ENCODE measurements around the gene CST3.
"Not testable (repeated sequence)": the region's sequence is repeated elsewhere in the genome, so short reads cannot be mapped to it uniquely, and the experiment has no call there.

Gene CST3

DNA sequence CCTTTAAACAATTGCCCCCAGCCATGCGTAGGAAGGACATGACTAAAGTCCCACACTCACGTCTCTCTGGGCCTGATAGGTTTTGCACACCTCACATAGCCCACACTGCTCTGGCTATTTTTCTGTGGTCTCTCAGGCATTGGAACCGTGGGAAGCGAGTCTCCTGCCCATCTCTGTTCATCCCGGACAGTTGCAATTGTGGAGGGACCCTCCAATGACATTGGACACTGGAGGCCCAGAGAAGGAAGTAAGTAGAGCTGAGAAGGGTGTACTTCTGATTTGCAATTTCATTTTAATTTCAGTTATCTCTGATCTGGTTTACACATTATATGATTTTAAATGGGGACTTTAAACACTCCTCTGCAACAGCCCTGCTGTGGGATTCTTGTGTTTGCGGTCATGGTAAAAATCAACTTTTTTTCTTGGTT is 23.3 kb upstream of the CST3 start:
- DNase-seq = no peak

DNA sequence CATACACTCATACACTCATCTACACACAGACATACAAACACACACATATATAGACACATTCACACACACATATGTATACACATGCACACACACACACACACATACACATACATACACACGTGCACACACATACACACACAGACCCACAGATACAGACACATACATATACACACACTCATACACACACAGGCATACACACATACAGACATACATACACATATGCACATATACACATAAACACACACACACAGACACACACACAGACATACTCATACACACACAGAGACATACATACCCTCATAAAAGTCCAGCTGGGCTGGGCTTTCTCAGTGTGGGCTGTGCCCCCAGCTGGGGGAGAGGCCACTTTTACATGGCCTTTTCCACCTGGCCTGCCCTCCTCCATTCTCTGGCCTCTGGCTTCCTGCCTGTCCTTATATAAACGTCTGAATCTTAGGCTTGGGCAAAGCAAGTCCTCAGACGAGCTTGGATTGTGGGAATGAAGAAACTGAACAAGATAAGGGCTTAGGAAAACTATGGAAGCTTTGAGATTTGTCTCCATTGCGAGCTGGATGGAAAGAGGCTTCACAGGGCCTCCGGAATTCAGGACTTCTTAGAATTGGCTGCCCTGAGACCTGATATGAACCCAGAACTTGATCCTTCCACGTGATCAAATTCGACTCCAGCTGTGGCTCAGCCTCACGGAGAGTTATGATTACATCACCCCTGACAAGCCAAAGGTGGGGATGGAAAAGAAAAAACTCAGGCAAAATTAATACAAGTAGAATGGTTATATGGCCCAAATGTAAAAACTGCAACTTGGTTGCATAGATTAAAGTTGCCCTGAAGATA is 22.5 kb upstream of the CST3 start:
- DNase-seq = no peak

DNA sequence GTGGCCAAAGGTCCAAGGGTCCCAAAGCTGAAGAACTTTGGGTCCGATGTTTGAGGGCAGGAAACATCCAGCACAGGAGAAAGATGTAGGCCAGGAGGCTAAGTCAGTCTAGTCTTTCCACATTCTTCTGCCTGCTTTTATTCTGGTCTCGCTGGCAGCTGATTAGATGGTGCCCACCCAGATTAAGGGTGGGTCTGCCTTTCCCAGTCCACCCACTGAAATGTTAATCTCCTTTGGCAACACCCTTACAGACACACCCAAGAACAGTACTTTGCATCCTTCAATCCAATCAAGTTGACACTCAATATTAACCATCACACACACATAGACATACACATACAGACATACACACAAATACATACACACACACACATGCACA is 21.8 kb upstream of the CST3 start:
- not testable (repeated sequence) for DNase-seq

DNA sequence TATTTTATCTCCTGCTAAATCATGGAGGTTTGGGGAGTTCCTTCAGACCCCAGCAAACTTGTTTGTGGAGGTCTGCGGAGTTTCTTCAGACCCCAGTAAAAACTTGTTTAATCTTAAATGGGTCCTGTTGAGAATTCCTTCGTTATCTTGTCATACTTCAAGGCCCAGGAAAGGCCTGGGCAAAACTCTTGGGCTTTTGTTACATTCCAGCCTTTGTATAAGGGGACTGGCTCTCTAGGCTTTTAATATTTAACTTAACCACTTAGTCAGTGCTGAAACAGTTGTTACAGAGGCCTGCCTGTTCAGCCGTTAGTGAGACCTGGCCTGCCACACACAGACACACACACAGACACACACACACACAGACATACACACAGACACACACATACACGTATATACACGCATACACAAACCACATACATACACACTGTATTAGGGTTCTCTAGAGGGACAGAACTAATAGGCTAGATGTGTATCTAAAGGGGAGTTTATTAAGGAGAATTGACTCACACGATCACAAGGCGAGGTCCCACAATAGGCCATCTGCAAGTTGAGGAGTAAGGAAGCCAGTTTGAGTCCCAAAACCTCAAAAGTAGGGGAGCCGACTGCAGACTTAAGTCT is 21.3 kb upstream of the CST3 start:
- no peak for DNase-seq

DNA sequence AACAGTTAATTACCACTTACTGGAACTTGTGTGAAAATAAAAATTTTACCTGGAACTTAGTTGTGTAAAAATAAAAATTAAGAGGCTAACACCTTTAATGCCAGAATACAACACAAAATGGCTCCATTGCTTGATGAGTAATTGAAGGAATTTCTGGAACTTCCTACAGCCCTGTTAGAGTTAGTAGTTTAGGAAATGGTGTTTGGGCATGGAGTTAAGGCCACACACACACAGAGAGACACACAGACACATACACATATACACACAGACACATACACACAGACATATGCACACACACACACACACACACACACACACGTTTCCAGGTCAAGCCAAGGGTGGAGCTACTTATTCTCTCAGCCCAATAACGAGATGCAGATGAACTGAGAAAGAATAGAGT is 20.6 kb upstream of the CST3 start:
- DNase-seq = no peak

DNA sequence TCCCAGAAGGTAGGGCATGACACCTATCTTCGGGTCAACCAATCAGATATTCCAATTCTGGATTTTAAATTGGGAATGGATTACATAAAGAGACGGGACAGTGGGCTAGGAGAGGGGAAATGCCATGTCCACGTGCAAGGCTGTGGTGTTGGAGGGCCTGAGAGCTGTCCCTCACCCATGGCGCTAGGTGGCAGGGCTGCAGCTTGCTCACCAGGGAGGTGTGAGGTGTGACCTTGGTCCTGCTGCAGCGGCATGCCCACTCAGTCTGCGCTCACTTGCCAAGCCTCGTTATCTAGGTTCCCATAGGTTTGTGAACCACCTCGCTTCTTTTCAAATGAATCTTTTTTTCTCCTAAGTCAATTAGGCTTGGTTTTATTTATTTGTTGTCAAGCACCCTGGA is 19.4 kb upstream of the CST3 start:
- no peak for DNase-seq

DNA sequence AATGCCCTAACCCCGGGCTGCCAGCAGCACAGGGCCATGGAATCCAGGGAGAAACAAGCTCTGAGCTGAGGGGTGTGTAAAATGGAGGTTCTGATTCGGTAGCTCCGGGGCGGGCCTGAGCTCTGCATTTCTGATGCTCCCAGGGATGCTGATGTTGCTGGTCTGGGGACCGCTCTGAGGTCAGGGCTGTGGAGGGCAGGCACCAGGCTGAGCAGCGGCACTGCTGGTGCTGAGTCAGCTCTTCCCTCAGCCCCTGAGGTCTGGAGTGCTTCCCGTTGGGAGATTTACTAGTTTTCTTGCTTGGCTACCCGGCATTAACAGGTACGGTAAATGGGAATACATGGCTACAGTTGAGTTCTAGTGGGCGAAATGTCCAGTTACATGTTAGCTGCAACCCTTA is 18.6 kb upstream of the CST3 start:
- DNase-seq = no peak

DNA sequence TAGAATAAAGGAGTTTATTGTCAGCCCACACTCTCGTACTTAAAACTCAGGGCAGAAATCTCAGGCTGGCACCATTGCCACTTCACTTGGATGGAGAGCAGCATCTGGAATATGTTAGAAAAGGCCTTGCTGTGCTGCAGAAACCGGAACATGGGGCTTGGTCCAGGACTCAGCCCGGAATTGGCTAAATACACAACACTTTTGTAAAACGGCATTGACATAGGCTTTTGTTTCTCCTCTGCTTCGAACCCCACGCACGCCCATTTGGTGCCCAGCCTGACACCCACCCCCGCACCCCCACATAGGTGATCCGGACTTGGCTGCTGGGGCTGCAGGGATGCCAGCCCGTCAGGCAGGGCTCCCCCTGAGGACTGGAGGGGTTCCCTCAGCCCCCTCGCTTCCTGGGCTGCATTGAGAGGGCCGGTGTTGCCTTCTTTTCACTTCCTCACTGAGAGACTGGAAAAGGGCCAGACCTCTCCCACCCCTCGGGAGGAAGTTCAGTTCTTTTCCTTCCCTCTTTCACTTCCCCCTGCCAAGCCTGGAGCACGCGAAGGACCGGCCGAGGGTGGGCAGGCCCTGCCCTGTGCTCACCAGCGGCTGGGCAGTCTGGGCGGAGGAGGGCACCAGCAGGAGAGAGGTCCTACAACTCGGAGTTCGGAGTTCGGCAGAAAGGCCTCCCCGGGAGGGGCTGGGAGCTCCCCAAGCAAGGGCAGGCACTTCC is 17.9 kb upstream of the CST3 start:
- DNase-seq = peak; percentile 4

DNA sequence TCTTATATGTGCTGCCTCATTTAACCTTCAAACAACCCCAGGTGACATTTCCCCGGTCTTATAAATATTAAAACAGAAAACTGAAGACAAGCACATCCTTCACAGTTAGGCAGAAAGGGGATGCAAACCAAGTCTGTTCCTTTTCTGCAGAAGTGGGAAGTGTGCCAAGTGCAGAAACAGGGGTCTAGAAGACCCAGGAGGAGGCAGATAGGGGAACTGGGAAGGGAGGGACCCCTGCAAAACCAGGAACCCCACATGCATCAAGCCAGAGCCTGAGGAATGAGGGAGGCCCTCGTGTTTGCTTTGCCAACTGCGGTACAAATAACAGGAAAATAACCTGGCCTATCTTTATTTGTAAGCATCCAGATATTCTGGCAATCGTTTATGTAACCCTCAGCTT is 17.0 kb upstream of the CST3 start:
- DNase-seq = no peak

DNA sequence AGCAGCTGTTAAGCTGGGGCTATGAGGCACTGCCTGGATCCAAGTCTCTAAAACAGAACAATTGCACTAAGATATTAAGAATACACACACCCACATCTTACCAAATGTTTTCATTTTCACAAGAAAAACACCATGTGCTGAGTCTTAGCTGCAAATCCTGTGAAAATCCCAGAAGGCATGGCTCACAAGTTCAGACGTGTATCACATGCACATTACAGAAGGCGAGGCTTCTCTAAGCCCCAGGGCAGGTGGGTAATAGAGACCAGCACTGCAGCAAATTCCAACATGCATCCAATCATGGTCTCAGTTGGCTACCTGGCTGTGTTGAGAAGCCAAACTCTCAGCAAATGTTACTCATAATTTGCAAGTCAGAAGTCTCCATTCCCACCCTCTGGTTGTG is 16.2 kb upstream of the CST3 start:
- no peak for DNase-seq

DNA sequence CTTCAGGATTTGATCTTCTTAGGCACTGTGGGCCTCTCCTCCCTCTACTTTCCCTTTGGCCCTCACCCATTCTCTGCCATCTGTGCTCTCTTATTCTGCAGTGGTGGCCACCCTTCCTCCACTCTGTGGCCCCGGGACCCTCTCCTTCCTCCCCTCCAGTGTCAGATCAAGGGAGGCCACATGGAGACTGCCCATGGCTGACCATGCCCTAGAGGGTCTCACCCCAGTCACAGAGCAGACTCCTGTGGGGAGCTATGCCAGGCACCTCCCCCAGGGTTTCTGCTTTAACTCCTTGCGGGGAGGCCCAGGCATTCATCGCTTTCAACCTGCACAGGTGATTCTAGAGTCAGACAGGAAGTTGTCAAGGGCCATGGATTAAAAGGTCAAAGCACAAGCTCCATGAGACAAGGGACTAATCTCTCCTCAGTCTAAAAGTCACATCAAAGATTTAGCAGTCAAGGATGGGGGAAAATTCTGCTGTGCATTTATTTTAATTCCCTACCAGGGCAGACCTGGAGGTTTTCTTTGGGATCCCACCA is 15.7 kb upstream of the CST3 start:
- no peak for DNase-seq

DNA sequence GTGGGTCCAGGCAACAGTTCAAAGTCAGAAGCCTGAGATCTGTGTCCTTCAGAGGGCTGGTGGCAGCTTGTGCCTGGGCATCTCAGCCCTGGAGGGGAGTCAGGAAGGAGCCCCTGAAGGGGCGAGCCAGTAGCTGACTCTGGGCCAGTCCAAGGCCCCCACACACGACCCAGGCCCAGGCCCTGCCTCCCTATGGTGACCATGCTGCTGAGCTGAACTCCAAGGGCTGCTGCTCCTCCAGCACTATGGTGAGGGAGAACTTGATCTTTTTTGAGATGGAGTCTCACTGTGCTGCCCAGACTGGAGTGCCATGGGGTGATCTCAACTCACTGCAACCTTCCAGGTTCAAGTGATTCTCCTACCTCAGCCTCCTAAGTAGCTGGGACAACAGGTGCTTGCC is 15.2 kb upstream of the CST3 start:
- no peak for DNase-seq

DNA sequence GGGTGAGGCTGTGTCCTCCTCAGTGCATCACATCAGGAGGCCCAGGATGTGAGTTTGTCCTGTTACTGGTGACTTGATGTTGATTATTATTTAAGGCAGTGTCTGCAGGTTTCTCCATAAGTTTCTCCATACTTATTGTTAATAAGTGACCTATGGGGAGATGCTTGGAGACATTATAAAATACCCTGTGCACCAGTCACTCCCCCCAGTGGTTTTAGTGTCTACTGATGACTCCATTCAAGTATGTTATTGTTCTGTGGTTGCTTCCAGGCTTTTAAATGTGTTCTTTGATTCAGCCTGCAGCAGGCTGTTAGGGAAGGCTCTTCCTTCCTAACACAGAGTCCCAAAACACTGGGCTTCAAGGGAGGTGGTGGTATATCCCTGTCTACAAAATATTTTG is 14.6 kb upstream of the CST3 start:
- DNase-seq = no peak

DNA sequence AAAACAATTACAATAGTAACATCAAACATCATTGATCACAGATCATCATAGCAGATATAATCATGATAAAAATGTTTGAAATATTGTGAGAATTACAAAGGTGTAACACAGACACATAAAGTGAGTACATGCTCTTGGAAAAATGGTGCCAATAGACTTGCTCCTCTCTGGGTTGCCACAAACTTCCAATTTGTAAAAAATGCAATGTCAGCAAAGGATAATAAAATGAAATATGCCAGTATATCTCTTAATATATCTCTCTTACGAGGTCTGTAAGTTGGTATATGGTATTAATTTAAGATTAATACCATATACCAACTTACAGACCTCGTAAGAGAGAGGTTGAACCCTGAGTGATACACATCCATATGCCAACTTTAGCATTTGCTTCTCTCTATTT is 13.4 kb upstream of the CST3 start:
- DNase-seq = no peak

DNA sequence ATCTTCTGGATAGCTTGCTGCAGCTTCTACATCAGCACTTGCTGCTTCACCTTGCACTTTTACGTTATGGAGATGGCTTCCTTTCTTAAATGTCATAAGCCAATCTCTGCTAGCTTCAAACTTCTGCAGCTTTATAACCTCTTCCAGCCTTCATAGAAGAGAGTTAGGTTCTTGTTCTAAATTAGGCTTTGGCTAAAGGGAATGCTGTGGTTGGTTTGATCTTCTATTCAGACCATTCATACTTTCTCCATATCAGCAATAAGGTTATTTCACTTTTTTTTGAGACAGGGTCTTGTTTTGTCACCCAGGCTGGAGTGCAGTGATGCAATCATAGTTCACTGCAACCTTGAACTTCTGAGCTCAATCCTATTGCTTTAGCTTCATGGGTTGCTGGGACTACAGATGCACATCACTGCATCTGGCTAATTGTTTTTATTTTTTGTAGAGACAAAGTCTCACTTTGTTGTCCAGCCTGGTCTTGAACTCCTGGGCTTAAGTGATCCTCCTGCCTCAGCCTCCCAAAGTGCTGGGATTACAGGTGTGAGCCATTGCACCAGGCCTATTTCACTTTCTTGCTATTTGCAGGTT is 12.2 kb upstream of the CST3 start:
- DNase-seq = no peak

DNA sequence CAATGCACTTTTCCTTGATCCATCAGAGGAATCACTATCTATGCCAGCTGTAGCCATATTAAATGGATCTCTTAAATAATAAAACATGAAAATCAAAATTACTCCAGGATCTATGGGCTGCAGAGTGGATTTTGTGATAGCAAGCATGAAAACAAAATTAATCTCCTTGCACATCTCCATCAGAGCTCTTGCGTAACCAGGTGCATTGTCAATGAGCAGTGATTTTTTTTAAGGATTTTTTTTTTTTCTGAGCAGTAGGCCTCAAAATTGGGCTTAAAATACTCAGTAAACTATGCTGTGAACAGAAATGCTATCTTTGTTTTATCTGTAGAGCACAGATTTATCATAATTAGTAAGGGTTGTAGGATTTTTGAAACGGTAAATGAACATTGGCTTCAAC is 11.5 kb upstream of the CST3 start:
- no peak for DNase-seq

DNA sequence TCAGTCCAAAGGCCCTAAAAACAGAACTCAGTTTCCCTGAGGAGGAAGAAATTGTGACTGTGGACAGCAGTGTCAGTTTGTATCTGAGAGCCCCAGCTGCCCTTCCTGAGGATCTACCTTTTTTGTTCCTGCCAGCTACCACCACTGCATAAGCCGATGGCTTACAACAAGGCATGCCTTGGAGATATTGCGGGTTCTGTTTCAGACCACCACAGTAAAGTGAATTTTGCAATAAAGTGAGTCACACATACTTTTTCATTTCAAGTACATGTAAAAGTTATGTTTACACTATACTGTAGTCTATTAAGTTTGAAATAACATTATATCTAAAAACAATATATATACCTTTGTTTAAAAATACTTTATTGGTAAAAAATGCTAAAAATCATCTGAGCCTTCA is 9.6 kb upstream of the CST3 start:
- DNase-seq = no peak

DNA sequence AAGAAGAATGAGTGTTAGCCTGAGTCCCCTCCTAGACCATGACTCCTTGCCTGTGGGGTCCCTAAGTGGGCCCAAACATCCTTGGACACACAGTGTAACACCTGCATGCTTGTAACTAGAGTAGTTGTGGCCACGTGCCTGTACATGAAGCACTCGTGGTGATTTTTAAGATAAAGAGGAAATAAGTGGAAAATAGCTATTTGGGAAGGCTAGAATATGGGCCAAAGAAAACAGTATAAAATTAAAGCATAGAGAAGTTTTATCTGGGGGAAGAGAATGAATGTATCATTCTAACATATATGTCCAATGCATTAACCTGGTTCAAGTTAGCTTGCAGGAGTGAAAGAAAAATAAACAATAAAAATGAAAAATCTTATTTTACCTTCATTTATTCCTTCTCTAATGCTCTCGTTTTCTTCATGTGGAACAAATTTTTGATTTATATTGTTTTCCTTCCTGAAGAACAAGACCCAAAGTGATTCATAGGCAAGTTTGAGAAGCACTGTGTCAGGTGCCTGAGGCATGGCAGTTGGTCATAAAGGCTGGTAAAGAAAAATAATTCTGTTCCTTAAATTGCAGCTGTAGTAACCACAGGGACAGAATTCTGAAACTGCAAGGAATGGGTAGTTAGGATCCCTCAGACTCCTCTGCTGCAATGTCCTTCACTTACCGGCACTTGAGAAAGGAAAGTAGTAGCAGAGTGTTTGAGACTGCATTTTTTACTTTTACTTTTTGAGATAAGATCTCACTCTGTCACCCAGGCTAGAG is 8.5 kb upstream of the CST3 start:
- no peak for DNase-seq

DNA sequence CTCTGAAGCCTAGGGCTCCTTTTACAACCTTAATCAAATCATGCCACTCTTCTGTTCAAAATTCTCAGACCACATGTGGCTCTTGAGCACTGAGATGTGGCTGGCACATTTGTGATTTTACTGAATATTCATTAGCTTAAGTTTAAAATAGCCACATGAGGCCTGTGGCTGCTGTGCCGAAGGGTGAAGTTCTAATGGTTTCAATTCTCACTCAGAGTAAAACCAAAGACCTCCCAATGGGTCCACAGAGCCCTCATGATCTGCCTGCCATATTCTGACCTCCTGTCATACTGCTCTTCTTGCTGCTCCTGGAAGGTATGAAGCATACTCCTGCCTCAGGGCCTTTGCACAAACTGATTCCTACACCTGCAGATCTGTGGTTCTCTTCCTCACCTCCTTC is 7.8 kb upstream of the CST3 start:
- DNase-seq = no peak

DNA sequence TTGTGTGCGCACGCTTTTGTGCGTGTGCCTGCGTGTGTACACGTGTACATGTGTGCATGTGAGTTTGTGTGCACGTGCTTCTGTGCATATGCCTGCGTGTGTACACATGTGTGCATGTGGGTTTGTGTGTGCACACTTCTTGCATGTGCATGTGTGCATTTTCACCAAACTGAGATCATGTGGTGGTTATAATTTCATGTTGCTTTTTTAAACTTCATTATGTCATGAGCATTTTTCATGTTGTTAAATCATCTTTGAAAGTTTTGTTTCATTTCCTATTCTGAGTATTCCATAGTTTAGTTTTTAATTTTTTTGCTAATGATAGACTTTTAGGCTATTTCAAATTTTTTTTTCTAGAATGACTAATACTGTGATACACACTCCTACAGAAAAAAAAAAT is 6.4 kb upstream of the CST3 start:
- DNase-seq = no peak

DNA sequence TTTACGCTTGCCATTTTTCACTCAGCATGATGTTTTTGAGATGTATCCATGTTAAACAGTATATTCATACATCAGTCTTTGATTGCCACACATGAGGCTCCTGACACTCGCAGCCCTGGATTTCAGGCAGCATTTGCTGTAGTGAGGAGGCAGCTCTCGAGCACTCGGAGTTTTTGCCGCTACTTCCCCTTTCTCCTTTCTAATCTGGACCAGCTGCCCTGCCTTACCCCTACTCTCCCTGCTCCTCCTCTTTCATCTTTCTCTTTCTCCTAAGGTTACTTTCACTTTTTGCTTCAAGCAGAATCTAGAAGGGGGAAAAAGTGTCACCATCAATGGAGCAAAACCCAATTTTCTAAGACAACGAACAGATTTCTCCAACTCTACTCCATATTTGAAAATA is 5.9 kb upstream of the CST3 start:
- no peak for DNase-seq

DNA sequence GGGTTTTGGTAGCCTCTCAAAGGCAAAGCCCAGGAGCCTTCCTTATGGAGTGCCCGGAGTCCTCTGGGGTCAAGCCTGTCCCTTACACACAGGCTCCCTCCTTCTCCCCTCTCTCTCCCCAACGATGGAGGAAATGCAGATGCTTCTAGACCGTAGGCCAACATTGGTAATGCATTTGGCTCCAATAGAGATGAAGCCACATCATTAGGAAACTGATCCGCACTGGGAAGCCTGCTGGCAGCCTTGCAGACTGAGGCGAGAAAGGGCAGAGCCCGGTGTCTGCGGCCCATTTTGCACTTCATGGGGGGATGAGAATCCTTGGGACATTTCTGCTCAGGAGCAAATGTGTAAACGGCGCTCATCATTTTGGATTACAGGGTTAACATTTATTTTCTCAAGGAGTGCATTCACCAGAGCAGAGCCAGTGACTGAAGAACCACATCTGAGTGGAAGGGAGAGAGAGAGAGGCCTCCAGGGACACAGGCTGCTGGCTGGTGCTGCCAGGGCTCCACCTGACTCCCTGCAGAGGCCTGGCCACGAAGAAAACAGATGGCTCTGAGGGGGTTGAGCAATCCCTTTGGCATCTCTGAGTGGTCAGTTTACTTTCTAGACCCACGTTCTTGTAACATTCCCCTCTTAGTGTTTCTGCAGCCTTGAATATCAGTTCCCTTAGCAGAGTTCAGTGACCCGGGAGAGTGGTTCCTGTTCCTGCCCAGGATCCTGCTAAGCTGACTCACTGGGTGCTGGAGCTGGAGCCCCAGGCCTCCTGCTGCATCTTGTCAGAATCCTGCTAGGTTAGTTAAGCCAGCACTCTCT is 4.4 kb upstream of the CST3 start:
- DNase-seq = no peak
